ENCODE measurements around the gene ADGRB2.

GRCh38 chr1:31718327-31718897, 45.7 kb downstream of the ADGRB2 start:
- no peak for TF ChIP-seq CTCF (IDR thresholded peaks at IDR 0.05; ENCODE audit: low read depth, low read length)
- TF ChIP-seq EZH2phosphoT487 (IDR thresholded peaks at IDR 0.05; ENCODE audit: low read depth): no peak

Measured in OCI-LY3 (cell line).